GM18907 (cell line): ENCODE data around the gene TPPP.
A peak's percentile ranks its signal among the peaks of the same experiment; 100 is the strongest.
"Not testable (repeated sequence)": the region's sequence is repeated elsewhere in the genome, so short reads cannot be mapped to it uniquely, and the experiment has no call there.

ENCODE experiments used
- ATAC-seq: cut with Tn5 transposase; IDR thresholded peaks from one replicate; pipeline ENCODE4 v1.9.1; 2021; ENCODE audit warnings: mild to moderate bottlenecking, moderate library complexity; ENCODE audit not compliant: unreplicated experiment

TPPP gene

DNA sequence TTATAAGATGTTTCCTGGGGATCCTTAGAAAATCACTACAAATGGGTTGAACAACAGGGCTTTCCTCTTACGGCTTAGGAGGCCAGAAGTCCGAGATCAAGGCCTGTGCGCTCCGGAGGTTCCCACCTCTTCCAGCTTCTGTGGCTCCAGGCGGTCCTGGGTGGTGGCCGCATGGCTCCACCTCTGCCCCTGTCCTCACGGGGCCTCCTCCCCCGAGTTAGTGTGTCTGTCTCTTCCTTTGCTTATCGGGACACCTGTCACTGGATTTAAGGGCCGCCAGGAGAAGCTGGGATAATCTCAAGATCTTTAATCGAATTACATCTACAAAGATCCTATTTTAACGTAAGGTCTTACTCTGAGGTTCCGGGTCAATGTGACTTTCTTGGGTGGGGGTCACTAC is 2.3 kb upstream of the TPPP start:
- not testable (repeated sequence) for ATAC-seq

DNA sequence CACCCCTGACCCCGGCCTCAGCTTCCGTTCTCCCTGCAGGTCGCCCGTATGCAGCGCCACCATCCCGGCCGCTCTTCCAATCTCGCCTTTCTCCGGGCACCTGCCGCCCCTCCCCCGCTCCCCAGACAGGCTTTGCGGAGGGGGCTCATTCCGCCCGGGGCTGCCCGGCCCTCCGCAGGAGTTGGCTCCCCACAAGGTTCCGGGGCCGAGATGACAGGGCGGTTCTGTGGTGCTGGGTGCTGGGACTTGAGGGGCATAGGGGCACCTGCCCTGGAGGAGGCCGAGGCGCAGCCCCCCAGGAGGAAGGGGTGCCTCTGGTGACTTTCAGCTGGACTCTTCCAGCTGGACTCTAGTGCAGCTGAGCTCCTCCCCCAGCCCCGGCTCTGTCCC is 885 bp upstream of the TPPP start:
- ATAC-seq, result peak; percentile 8

DNA sequence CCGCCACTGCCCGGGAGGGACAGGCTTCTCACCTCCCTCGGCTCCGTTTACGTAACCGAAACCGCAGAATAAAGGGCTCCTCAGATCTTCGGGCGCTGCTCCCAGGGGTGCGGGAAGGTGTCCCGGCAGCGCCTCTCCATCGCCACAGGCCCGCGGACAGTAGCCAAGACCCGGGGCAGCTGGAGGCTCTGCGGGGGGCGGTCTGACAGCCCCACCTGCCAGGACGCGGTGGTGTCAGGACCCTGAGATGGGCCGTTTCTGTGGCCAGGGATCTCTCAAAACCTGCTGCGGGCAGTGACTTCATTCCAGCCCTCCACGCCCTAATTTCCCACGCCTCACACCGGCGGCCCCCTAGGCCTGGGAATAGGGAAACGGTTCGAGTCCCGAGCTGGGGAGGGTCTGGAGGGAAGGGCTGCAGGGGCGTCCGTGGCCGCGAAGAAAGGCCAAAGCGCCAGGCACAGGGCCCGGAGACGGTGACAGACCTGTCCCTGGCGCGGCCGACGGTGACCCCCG is 567 bp downstream of the TPPP start:
- ATAC-seq, result peak; percentile 4

DNA sequence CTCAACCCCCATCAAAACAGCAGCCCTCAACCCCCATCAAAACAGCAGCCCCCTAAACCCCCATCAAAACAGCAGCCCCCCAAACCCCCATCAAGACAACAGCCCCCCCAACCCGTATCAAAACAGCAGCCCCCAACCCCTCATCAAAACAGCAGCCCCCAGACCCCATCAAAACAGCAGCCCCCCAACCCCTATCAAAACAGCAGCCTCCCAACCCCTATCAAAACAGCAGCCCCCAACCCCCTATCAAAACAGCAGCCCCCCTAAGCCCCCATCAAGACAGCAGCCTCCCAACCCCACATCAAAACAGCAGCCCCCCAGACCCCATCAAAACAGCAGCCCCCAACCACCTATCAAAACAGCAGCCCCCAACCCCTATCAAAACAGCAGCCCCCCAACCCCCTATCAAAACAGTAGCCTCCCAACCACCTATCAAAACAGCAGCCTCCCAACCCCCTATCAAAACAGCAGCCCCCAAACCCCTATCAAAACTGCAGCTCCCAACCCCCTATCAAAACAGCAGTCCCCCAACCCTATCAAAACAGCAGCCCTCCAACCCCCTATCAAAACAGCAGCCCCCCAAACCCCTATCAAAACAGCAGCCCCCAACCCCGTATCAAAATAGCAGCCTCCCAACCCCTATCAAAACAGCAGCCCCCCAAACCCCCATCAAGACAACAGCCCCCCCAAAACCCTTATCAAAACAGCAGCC is 1.2 kb downstream of the TPPP start:
- ATAC-seq, result no peak

DNA sequence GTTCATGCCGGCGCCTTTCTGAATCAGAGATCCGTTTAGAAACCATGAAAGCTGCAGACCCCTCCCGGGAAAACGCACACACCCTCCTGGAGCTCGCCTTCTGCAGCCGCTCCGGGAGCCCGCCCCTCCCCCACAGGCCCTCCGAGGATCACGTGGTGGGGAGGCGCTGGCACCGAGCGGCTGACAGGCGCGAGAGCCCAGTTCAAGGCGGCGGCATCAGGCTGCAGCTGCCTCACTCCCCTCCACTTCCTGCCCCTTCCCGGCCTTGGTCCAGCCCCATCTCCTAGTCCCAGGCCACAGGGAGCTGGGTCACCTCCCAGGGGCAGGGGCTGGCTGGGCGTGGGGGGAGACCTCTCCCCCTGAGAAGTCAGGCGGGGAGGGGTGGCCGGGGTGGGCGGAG is 2.1 kb downstream of the TPPP start:
- not testable (repeated sequence) for ATAC-seq

DNA sequence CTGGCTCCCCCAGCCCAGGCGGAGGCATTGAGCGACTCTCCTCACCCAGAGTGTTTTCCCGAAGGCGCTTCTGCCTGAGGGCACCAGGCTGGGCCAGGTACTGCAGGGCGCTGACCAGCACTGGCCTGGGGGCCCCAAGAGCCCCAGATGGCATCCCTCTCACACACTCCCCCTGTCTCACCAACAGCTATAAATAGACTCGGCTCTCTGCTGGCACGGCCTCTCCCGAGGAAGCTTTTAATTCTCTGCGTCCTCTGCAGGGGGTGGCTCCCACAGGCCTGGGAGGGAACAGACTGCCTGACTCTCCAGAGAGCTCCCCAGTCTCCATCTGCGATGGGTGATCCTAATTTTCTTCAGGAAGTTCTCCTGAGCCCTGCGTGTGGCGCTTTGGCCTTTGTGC is 2.9 kb downstream of the TPPP start:
- not testable (repeated sequence) for ATAC-seq

DNA sequence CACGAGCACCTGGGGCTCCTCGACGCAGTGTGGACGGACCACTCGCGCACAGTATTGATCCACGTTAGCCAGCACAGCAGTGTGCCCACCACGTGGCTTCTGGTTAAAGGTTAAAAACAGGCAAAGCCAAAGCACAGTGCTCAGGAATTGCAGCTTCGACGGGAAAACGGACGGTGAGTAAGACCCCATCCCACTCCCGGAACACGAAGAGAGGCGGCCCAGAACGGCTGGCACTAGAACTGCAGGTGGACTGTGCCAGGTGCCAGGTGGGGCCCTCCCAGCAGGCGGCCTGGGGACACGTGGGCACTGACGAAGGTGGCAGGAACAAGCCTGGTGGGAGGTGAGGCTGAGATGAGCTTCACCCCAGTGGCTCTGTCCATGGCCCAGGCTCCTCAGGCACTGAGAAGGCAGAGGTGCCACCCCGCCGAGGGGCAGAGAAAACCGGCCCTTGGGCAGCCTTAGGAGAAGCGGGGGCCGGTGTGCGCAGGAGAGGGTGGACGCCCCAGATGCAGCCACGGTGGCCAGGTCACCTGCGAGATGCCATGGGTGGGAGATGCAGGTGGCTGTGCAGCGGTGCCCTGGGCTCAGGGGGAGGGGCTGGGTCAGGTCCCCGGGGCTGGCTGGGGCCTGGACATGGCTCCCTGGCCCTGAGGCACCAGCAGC is 4.7 kb downstream of the TPPP start:
- ATAC-seq, result not testable (repeated sequence)

DNA sequence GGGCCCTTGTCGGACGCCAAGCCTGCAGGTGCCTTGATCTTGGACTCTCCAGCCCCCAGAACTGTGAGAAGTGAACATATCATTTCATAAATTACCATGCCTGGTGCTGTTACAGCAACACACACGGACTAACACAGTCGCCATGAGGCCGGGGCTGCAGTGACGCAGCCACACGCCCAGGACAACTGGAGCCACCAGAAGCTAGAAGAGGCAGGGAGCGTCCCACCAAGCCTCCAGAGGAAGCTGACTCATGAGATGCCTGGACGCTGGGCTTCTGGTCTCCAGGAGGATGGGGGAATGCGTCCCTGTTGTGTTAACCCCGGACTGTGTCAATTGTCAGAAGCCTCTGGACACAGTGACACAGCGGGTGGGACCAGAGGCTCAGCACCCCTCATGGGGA is 6.2 kb downstream of the TPPP start:
- ATAC-seq, result not testable (repeated sequence)

DNA sequence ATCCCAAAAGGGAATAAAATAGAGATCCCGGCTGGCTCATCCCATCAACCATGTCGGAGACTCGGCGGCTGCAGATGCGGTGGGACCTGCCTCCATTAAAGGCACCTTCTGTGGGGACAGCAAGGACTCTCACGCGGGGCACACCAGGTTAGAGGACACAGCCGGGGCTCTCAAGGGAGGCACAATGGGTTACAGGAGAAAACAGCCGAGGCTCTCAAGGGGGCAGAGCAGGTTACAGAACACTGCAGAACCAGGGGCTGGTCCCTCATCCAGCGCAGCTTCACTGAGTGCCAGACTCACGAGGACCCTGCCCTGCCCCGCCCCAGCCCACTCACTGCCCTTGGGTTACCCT is 7.0 kb downstream of the TPPP start:
- not testable (repeated sequence) for ATAC-seq

DNA sequence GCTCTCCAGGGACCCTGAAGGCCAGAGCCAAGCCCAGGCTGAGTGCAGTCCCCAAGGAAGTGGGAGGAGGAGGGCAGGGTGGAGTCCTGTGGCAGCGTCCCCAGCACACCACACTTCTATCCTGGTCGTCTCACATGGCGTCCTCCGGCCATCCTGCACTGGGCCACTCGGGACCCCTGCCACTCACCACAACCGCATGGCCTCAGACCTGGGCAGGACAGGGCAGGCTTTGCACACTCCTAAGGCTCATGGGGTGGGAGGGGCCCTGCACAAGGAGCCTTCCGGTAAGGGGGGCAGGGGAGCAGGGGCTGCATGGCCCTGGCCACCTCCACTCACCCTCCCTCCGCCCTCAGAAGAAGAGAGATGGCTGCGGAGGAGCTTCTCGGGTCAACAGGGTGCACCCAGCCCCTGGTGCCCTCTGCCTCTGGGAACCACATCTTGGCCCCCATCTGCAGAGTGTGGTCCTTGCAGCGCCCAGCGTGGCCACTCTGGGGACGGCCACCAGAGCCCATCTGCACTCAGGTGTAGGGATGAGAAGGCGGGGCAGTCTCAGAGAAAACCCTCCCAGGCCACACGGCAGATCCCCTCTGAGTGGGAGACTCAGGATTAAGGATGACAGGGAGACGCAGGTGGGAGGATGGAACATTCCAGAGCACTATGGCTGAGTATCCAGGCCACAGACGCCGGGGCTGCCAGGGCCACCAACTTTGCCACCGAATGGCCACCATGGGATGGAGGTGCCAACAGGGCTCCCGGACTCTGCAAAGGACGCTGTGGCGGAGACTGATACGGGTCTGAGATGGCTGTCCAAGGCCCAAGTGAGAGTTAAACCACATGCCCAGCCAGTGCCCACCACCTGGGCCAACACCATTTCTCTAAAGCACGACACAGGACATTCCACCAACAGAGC is 7.6 kb downstream of the TPPP start:
- no peak for ATAC-seq

DNA sequence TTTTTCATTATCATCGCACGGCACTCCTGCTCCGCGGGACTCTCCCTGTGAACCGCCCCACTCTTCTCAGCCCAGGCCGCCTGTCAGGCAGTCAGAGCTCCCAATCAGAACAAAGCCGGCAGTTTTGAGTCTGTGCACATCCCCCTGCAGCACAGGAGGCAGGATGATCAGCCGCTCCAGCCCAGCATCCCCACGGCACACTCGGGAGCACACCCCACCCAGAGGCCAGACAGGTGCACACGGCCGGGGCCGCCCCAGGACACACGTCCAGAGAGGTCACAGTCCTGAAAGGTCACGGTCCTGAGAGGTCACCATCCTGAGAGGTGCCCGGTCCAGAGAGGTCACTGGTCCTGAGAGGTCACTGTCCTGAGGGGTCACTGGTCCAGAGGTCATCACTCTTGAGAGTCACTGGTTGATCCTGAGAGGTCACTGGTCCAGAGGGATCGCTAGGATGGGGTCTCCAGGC is 8.4 kb downstream of the TPPP start:
- ATAC-seq, result no peak

DNA sequence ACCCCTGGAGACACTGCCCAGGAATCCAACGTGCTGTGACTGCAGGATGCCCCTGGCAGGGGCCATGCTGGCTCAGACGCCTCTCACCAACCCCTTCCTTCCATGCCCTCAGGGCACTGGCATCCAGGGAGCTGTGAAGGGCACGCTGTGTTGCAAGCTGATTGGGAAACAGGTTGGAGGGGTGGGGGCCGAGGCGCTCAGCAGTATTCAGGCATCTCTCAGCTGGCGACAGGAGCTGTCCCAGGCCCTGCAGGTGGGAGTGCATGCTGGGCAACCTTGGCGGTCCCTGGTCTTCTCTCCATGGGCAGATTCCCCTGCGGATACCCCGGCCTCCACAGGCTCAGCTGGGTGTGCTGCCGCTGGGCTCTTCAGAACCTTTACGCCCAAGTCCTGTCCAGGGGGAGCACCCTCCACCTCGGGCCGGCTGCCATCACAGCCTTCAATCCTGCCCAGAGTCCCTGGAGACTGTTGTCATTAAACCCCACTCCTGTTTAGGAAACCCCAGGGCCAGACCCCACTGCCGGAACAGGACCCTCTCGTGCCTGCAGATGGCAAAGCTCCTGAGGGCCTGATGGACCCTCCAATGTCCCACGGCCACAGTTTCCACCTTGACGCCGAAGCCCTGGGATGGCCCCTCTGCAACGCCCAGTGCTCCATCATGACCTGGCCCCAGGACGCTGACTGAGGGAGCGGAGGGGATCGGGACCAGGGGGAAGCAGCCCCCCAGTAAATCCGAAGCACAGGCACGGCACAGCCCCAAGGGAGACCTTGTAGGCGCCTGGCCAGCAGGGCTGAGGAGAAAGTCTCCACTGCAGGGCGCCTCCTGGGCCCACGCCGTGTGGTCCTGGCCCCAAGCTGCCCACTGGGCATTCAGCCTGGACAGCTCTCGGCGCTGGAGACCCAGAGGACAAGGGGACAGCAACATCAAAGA is 9.3 kb downstream of the TPPP start:
- no peak for ATAC-seq

DNA sequence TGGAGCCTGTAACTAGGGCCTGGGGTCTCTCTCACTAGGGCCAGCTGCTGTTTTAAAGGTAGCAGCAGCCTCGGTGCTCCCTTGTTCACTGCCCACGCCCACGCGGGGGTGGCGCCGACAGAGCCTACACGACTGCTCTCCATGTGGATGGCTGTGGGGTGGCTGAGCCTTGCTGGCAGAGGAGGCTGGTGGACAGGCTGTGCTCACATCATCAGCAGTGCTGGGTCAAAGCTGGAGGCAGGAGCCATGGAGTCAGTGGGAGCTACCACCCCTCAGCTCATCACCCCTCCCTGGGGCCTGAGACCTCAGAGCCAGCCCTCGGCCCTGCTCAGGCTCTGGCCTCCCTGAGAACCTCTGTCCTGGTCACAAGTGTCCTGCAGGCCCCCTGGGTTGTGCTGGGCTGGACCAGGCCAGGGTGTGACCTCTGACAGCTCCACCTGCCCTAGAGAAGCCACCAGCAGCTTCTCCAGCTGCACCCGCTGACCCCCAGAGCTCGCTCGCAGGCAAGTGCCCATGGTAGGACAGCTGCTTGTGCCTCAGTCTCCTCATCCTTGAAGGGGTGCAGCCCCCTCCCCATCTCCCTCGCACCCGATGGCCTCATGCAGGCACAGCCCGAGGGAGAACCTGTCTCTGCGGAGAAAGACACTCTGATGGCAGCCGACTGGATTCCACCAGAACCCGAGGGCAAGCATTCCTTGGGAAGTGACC is 10.3 kb downstream of the TPPP start:
- not testable (repeated sequence) for ATAC-seq

DNA sequence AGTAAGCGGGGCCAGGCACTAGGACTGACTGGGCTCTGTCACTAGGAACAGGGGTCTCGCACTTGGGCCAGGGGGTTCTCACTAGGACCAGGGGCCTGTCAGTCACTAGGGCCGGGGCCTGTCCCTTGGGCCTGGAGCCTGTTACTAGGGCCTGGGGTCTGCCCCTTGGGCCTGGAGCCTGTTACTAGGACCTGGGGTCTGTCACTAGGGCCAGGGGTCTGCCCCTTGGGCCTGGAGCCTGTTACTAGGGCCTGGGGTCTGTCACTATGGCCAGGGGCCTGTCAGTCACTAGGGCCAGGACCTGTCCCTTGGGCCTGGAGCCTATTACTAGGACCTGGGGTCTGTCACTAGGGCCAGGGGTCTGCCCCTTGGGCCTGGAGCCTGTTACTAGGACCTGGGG is 10.9 kb downstream of the TPPP start:
- ATAC-seq, result not testable (repeated sequence)

DNA sequence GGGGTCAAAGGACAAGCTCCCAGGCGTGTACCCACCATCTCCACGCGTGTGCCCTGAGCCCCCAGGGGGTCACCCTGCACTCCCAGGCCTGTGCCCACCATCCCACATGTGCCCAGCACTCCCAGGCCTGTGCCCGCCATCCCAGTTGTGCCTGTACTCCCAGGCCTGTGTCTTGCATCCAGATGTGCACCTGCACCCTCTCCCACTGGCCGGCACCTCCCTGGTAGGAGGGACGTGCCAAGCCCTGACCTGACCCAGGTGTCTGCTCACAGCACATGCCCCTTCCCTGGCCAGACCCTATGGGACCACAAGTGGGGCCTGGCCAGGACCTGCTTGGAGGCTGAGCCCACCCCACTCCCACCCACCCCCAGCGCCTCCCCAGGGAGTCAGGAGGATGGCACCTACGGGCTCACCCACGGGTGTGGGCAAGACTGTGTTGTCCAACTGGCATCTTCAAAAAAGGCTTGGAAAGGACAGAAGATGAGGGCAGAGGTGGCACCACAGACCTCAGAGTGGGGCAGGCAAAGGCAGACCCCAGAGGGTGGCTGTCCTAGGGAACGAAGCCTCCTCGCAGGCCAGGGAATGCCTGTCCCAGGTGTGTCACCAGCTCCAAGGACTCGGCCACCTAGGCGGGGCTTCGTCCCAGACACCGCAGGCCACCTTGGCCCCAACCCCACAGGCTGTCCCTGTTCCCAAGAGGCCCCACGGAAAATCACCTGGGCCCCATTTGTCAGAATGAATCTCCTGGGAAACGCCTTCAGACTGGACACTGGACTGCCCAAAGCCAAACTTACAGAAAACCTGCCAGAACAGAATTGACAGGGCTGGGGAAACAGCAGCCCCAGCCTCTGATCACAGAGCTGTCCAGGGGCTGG is 11.6 kb downstream of the TPPP start:
- ATAC-seq, result not testable (repeated sequence)

DNA sequence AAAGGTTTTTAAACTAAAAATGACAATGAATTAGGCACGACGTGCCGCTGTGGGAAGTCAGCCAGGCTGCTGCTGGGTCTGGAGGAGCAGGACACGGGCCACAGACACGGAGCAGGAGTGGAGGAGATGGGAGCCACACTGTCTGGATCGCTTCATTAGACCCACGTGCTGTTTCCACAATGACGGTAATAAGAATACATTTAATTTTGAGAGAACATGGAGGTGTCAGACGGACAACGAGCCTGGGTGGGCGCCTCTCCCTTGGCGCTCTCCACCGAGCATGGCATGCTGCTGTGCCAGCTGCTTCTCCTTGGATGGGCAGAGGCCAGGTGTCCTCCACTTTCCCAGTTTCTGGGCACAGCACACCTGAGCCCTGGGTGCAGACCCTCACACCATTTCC is 12.3 kb downstream of the TPPP start:
- not testable (repeated sequence) for ATAC-seq

DNA sequence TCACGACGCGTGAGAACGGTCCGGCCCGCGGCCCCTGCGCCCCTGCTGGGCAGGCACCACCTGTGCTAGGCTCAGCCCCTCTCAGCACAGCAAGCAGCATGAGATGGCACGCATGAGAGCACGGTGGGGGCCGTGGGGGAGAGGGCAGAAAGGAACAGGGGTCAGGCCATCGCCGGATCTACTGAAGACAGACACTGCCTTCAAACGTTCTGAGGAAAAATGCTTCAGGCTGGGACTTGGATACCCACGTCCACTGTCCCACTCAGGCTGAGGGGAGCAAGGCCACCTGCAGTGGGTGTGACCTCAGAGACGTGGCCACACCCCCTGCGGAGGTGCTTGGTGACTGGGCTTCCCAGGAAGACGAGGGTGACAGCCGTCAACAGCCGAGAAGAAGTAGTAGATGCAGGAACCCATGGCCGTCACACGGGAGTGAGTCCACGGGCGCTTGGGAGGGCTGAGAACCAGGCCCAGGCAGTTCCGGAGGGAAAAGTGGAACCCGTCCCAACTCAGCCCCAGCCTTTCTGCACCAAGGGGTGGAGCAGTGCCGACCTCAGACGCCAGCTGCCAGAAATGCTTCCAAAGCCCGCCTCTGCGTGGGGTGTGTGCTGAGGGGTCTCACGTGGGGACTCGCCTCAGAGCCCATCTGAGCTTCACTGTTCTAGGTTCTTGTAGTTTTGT is 12.9 kb downstream of the TPPP start:
- not testable (repeated sequence) for ATAC-seq
